Osteocyte (in vitro differentiated cells): ENCODE measurements around the gene LFNG. TPM values are rescaled to one million over a fixed set of nuclear protein-coding genes. Genes with fewer than 3 reads are reported as not detected.
A peak's percentile ranks its signal among the peaks of the same experiment; 100 is the strongest.

ENCODE experiments used
- DNase-seq: peaks from one replicate; pipeline ENCODE4 v3.0.0; 2021; ENCODE audit warnings: mixed read lengths; ENCODE audit not compliant: unreplicated experiment; ENCODE audit errors: extremely low spot score
- H3K27ac Mint-ChIP-seq: one replicate; pipeline ENCODE4 v1.8.0; 2021; ENCODE audit warnings: mild to moderate bottlenecking, mixed read lengths; ENCODE audit not compliant: unreplicated experiment
- H3K27me3 Mint-ChIP-seq: one replicate; pipeline ENCODE4 v1.8.0; 2021; ENCODE audit warnings: mixed read lengths; ENCODE audit not compliant: unreplicated experiment
- H3K36me3 Mint-ChIP-seq: one replicate; pipeline ENCODE4 v1.8.0; 2021; ENCODE audit warnings: mixed read lengths; ENCODE audit not compliant: unreplicated experiment
- H3K4me1 Mint-ChIP-seq: one replicate; pipeline ENCODE4 v1.8.0; 2021; ENCODE audit warnings: mixed read lengths; ENCODE audit not compliant: unreplicated experiment
- H3K4me3 Mint-ChIP-seq: one replicate; pipeline ENCODE4 v1.8.0; 2021; ENCODE audit warnings: mild to moderate bottlenecking, moderate library complexity, mixed read lengths; ENCODE audit not compliant: unreplicated experiment
- H3K9me3 Mint-ChIP-seq: one replicate; pipeline ENCODE4 v1.8.0; 2021; ENCODE audit warnings: mixed read lengths; ENCODE audit not compliant: unreplicated experiment
- total RNA-seq: library from RNA; stranded (reverse); gene quantifications from 2 replicates; pipeline ENCODE4 v1.2.1, GENCODE V29; 2021
- TF ChIP-seq, protein P1 (sequence below): fragments of 200-600 bp; sonication (generic); IDR thresholded peaks from 2 replicates; pipeline ENCODE4 v1.5.0; 2021; ENCODE audit warnings: antibody characterized with exemption, mild to moderate bottlenecking, moderate library complexity

The LFNG gene
- total RNA-seq, 1 donor from 2014 or later: 23.3 TPM

DNA sequence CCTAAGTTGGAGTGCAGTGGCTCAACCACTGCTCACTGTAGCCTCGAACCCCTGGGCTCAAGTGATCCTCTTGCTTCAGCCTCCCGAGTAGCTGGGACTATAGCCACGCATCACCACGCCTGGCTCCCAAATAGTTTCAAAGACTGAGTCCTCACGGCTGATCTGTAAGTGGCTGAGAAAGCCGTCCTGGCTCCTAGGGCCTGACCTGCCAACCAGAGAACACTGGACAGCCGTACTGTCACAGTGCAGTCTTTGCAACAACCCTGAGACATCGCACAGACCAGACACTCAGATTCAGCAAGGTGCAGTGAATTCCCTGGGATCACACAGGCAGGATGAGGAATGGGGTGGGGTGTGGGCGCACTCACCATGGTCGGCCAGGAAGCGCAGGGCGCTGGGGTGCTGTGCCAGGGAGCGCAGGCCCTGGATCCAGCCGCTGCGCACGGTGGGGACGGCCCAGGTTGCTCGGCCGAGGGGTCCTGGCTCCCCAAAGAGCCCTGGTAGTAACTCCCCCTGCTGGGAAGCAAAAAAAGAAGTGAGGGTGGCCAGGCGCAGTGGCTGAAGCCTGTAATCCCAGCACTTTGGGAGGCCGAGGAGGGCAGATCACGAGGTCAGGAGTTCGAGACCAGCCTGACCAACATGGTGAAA, 25.1 kb downstream of the LFNG start:
- H3K4me3 Mint-ChIP-seq: no peak overlapping the region
- TF ChIP-seq, protein P1, sequence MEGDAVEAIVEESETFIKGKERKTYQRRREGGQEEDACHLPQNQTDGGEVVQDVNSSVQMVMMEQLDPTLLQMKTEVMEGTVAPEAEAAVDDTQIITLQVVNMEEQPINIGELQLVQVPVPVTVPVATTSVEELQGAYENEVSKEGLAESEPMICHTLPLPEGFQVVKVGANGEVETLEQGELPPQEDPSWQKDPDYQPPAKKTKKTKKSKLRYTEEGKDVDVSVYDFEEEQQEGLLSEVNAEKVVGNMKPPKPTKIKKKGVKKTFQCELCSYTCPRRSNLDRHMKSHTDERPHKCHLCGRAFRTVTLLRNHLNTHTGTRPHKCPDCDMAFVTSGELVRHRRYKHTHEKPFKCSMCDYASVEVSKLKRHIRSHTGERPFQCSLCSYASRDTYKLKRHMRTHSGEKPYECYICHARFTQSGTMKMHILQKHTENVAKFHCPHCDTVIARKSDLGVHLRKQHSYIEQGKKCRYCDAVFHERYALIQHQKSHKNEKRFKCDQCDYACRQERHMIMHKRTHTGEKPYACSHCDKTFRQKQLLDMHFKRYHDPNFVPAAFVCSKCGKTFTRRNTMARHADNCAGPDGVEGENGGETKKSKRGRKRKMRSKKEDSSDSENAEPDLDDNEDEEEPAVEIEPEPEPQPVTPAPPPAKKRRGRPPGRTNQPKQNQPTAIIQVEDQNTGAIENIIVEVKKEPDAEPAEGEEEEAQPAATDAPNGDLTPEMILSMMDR: no peak
- no peaks in the 10 kb centered on the region for H3K4me1 Mint-ChIP-seq
- no peaks in the 10 kb centered on the region for H3K27me3 Mint-ChIP-seq
- no peak overlapping the region for H3K27ac Mint-ChIP-seq
- H3K9me3 Mint-ChIP-seq: no peaks in the 10 kb centered on the region
- no peak for DNase-seq
- H3K36me3 Mint-ChIP-seq: peaks cover 26% of the 10 kb centered on the region

DNA sequence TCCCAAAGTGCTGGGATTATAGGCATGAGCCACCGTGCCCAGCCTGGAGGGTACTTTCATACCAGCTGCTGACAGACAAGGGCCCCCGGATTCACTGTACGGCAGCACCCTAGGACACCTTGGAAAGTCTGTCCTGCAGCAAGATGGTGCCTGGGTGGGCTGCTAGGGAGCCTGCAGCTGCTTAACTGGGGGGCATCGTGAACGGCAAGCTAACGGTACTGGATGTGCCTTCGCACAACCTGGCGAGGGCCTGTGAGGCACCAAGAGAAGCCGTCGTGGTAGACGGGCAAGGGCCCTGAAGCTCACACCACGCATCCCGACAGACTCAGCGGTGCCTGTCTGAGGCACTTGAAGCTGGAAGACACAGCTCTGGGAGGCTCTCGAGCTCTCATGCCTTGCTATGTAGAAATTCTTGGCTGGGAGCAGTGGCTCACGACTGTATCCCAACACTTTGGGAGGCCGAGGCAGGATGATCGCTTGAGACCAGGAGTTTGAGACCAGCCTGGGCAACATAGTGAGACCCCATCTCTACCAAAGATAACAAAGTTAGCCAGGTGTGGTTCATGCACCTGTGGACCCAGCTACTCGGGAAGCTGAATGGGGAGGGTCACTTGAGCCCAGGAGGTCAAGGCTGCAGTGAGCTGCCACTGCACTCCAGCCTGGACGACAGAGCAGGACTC, 26.3 kb downstream of the LFNG start:
- Mint-ChIP-seq H3K27me3 (no peaks in the 10 kb centered on the region), H3K27ac (no peak overlapping the region), H3K9me3 (no peaks in the 10 kb centered on the region), H3K36me3 (peaks cover 30% of the 10 kb centered on the region), H3K4me3 (no peak overlapping the region), H3K4me1 (no peaks in the 10 kb centered on the region)
- DNase-seq: no peak
- TF ChIP-seq, protein P1: no peak

DNA sequence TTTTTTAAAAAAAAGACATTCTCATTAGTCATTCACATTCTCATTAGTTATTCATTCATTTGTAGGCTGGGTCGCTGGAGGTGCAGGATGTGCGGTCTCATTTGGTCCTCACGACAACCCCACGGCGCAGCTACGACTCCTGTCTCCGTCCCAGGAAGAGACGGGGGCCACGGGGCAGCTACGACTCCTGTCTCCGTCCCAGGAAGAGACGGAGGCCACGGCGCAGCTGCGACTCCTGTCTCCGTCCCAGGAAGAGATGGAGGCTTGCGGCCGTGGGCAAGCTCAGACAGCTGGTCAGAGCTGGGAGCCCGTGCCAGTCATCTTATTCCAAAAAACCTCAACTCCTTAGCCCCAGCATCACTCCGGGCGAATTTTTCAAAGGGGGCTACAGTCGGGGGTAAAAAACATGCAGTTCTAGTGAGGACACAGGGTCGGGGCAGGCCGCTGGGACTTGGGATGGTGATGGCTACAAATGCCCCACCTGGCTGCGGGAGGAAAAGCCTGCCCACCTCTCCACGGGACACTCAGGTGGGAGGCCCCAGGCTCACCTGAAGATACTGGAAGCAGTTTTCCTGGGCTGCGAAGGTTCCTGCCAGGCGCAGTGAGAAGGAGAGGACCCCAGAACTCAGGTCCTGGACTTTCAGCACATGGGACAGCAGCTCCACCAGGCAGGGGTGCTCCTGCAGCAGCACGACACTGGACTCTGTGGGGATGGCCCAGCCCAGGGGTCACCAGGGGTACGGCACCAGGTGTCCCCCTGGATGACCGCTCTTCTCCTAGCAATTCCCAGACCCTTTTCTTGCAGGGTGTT, 27.4 kb downstream of the LFNG start:
- H3K9me3 Mint-ChIP-seq: no peaks in the 10 kb centered on the region
- no peak for DNase-seq
- TF ChIP-seq, protein P1: no peak
- H3K27ac Mint-ChIP-seq: no peak overlapping the region
- H3K27me3 Mint-ChIP-seq: no peaks in the 10 kb centered on the region
- H3K4me3 Mint-ChIP-seq: no peak overlapping the region
- peaks cover 30% of the 10 kb centered on the region for H3K36me3 Mint-ChIP-seq
- no peaks in the 10 kb centered on the region for H3K4me1 Mint-ChIP-seq

DNA sequence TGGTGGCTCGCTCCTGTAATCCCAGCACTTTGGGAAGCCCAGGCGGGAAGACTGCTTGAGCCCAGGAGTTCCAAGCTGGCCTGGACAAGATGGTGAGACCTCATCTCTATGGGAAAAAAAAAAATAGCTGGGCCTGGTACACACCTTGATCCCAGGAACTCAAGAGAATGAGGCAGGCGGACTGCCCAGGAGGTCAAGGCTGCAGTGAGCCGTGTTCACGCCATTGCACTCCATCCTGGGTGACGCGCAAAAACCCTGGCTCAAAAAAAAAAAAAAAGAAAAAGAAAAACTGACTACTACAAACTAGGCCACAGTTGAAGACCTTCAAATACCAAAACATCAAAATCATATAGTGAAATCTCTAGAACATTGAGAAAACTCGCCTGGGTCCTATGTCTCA, 31.8 kb downstream of the LFNG start:
- Mint-ChIP-seq H3K36me3 (peaks cover 28% of the 10 kb centered on the region), H3K27ac (no peak overlapping the region), H3K27me3 (no peaks in the 10 kb centered on the region), H3K4me3 (no peak overlapping the region), H3K4me1 (peaks cover 16% of the 10 kb centered on the region), H3K9me3 (no peaks in the 10 kb centered on the region)
- TF ChIP-seq, protein P1: no peak
- no peak for DNase-seq

DNA sequence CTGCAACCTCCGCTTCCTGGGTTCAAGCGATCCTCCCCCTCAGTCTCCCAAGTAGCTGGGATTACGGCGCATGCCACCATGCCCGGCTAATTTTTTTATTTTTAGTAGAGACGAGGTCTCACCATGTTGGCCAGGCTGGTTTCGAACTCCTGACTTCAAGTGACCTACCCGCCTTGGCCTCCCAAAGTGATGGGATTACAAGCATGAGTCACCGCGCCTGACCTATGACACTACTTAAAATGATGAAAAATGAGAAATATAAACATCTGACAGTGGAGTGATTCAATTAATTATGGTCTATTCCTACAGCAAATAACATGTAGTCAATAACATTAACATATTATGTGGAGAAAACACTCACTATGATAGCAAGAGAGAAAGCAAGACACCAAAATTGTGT, 33.5 kb downstream of the LFNG start:
- Mint-ChIP-seq H3K4me1 (peaks cover 16% of the 10 kb centered on the region), H3K9me3 (no peaks in the 10 kb centered on the region), H3K27ac (peak overlapping the region; percentile 44), H3K27me3 (no peaks in the 10 kb centered on the region), H3K36me3 (peaks cover 15% of the 10 kb centered on the region), H3K4me3 (peak overlapping the region; percentile 81)
- DNase-seq: no peak
- TF ChIP-seq, protein P1: no peak
